Superior temporal gyrus (tissue), 1 donor: Measurements from ENCODE around the gene BSN.

Source experiments
- DNase-seq: peaks from one replicate; pipeline ENCODE4 v3.0.0-alpha.2; 2016; ENCODE audit errors: extremely low spot score

Gene BSN

DNA sequence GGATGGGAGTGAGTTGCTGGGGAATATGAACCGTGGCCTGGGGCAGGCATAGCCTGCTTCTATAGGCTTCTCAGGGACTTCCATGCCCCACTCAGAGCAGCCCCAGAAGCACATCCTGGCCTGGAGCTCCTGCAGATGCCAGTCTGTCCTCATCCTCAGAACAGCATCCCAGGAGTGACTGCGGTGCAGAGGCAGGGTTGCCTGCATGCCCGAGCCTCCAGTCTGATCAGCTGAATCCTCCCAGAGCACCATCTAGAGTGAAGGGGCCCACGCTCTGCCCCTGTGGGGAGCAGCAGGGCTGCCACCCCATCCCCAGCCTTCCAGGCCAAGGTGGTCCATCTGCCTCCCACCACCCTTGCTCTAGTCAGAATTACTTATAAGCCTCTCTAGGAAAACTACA, 75.2 kb downstream of the BSN start:
- no peak for DNase-seq

DNA sequence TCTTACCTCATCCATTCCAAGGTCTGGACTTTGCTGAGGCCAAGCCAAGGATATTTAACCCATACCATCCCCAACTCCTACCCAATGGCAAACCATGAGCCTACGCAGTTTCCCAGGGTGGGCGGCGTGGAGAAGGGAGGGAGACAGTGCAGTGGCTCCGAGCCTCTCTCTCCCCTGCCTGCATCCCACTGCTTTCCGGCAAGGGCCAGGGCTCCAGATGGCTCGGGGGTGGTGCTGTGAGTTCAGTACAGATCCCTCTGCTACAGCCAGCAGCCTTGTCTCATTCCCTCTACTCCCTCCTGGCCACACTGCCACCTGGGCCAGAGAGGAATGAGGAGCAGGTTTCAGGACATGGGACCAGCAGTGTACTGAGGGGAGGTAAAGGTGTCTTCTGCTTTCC, 75.6 kb downstream of the BSN start:
- DNase-seq: peak; percentile 48

DNA sequence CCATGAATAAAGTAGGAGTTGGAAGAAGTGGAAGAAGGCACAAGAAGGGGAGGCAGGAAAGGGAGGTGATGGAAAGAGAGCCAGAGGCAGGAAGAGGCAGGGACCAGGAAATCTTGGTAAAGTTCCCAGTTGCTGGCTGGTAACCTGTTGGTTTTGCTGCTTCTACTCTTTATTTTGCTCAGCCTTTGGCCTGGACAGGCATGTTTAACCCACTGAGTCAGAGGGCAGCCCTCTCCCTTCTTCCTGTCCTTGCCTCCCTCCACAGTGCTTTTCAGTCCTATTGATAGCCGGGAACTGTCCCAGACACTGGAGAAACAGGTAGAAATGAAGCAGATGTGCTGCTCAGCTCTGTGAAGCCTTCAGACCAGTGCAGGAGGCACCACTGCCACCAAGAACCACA, 76.5 kb downstream of the BSN start:
- DNase-seq: no peak

DNA sequence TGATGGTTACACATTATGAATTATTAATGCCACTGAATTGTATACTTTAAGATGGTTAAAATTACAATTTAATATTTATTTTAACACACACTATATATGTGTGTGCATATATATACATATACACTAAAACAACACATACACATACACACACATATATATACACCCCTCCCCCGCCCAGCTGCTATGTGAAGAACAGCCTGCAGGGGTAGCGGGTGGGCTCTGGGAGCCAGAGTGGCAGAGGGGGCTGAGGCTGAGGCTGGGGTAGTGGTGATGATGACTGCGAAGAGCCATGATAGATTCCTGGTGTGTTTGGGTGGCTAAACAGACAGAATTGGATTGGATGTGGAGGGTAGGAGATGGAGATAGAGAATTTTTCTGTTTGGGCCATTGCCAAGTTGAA, 80.5 kb downstream of the BSN start:
- no peak for DNase-seq

DNA sequence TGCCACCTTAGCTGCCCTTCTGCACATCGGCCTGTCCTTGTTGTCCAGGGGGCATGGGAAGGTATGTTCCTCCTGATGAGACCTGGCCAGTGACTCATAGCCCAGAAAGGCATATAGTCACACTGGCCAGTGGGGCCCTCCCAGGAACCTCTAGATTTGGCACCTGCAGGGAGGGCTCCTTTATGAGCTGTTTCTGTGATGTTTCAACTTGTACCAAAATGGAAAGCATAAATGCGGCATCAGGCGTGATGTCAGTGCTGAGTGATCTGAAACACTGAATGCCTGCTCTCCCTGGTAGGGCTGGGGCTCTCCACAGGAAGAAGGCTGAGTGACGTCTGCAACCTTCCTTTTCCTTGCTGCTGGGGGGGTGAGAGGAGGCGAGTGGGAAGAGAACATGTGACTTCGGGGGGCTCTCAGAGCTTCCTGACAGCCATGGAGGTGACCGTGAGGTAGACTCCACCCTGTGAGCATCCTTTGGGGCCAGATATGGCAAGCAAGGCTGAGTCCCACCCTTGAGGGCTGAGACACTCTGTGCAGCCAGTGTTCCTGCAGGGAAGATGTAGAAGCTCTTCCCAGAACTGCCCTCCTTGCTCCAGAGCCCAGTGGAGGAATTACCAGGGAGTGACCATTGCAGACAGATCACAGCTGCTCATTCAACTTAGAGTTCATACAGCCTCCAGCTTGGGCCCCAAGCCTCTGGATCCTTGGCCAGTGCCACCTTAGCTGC, 82.8 kb downstream of the BSN start:
- DNase-seq: peak; percentile 51

DNA sequence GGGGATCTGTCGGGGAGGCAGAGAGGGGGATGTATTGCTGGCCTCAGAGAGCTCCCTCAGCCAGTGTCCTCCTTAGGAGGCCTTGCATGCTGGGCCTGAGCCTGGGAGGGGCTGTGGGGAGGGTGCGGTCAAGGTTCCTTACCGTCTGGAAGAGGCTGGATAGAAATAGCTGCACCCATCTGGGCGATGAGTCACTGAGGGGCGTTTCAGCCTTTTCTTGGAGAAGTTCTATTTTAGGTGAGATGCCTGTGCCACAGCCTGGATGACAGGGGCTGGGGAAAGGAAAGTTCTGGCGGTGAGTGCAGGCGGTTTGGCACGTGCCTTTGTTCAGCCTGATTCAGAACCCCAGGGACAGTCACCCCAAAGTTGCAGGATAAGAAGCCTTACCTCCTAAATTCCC, 84.2 kb downstream of the BSN start:
- peak; percentile 72 for DNase-seq

DNA sequence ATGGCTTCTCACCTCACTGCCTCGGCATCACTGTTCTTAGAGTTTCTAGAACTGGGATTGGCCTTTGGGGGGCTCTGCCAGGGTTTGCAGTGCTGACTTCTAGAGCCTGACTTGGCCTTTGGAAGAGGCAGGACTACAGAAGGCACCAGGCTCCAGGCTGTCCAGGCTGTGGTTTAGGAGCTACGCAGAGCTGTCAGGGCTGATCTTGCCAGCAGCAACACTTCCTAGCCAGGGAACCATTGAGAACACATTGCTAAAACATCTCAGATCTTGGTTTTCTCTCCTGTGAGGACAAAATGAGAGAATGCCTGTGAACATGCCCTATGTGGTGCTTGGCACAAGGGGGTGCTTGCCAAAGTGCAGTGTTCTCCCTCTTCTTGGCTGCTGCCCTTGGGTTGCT, 85.3 kb downstream of the BSN start:
- no peak for DNase-seq

DNA sequence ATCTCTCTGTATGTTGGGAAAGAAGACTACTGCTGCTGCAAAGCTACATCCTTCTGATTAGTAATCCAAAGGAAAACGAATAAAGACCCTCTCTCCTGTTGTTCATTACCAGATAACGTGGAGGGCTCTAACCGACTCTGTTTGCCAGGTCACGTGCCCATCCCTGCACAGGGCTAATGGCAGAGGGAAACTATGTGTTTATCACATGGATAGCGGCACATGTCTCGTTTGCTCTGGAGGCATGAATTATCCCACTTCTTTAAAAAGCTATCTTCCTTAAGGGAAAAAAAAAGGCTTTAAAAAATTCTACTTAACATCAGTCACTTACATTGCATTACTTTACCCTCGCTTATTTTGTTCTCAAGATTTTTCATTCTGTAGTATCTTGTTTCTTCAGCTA, 87.0 kb downstream of the BSN start:
- no peak for DNase-seq

DNA sequence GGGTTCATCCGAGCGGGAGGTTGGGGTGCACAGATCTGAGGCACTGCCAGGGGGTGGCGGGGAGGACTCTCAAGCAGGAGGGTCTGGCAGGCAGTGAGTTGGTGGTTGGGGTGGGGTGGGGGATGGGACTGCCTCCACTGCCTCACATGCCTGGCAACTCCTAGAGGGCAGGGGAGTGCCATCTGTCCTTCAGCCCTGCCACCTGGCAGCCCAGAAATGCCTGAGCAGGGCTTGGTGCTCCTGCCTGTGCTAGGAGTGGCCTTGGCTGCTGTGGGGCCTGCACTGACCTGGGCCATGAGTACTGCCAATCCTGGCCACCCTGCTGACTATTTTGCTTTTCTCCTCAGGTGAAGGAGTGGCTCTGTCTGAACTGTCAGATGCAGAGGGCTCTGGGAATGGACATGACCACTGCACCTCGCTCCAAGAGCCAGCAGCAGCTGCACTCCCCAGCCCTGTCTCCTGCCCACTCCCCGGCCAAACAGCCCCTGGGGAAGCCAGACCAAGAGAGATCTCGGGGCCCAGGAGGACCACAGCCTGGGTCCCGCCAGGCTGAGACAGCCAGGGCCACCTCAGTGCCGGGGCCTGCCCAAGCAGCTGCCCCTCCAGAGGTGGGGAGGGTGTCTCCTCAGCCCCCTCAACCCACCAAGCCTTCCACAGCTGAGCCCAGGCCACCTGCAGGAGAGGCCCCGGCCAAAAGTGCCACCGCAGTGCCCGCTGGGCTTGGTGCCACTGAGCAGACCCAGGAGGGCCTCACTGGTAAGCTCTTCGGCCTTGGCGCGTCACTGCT, 87.8 kb downstream of the BSN start:
- DNase-seq: no peak

DNA sequence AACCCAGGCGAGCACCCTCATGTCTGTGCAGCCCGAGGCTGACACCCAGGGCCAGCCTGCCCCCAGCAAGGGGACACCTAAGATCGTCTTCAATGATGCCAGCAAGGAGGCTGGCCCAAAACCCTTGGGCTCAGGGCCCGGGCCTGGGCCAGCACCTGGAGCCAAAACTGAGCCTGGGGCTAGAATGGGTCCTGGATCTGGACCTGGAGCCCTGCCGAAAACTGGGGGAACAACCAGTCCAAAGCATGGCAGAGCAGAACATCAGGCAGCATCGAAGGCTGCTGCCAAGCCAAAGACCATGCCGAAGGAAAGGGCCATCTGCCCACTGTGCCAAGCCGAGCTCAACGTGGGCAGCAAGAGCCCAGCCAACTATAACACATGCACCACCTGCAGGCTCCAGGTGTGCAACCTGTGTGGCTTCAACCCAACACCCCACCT, 88.5 kb downstream of the BSN start:
- DNase-seq: no peak

DNA sequence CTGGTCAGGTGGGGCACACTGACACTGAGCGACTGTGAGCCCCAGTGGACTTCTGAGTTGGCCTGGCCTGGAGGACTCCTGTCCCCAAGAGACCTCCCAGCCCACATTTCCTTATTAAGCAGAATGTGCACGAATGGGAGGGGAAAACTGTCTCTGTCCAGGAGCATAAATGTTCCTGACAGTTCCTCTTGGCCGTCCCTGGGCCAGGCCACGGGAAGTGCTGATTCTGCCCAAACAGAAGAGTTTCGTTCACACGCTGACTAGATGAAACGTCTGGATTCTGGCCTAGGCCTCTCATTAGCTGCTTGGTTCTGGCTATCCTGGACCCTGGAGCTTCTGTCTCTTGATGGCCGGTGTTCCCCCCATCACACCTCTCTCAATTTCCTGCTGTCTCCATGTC, 90.4 kb downstream of the BSN start:
- DNase-seq: no peak

DNA sequence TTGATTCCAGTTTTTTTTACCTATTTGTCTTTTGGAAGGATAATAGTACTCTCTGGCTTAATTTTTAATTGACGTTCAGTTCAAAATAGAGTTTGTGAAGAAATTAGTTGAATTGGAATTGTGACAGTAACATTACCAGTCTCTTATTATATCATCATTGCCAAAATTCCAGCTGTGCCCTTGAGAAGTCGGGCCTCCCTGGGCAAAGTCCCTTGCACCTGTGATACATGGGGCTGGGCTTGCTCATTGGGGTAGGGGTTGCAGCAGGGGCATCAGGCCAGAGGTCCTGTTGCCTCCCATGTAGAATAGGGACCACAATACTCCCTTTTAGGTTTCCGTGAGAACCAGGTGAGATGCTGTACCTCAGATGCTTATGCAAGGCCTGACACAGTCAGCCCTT, 92.0 kb downstream of the BSN start:
- DNase-seq: no peak

DNA sequence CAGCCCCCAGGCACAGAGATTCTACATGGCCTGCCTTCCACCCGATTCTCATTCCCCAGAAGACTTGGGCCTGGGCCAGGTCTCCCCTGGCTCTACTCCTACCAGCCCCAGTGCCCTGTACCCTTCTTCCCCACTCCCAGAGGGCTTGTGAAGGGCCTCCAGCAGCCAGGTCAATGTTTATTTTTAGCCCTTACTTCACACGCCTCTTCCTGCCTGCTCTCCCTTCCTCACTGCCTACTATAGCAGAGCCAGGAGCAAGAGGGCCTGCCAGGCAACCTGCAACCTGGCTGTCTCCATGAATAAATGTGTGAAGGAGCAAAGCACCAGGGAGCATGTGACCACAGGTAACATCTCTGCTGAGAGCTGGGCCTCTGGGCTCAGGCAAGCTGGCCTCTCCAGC, 93.5 kb downstream of the BSN start:
- DNase-seq: no peak

DNA sequence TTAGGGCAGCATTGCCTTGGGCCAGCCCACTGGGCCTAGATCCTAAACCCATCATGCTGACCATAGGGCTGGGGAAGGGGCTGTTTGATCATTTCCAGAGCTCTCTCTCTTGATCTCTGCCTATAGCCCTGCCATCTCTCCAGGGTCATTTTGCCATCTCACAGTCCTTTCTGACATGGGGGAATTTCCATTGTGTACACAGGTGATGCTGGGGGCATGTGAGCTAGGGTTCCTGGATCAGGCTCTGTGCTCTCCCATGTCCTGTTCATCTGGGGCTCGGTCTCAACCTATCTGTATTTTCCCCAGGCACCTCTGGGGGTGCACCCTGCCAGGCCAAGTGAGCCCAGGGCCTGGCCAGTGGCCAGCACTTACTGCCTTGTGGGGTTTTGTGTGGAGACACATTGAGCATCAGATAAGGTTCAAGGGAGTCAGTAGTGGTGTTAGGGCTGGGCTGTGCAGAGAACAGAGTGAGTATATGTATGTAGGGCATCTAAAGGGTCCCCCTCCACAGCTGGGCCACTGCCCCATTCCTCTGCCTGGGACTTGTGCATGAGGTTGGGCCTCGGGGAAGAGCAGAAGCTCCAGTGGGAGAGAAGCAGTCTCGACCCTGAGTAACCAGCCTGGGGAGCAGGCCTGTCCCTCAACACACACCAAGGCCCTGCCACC, 94.2 kb downstream of the BSN start:
- DNase-seq: no peak

DNA sequence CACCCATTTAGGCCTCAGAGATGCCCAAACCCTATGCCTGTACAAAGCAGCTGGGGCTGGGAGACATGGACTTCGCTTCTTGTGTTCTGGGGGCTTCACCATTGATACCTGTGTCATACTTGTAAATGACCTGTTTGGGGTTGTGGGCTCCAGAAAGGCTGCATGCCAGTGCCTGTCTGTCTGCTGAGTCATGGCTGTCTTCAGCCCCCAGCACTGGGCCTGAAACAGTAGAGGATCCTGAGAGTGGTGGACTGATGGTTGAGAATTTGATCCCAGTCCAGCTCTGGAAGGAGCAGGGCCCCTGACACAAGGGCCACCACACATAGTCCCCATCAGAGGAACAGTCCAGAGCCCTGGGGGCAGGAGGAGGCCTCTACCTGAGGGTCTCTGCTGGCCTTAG, 95.3 kb downstream of the BSN start:
- DNase-seq: no peak

DNA sequence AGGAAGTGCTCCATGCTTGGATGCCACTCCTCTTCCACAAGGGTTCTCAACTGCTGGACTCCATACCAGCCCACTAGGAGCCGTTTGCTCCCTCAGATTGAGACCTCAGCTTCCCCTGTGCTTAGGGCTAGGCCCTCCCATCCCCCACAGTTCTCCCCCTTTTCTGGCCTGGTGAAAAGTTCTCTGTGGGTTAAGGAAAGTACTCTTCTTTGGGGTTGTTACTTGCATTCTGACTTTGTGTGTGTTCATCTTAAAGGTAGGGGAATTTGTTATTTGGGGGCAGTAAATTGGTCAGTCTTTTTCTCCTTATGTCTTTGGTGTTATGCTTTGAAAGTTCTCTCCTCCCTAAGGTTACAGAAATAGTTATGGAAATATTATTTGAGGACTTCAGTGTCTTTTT, 95.9 kb downstream of the BSN start:
- no peak for DNase-seq

DNA sequence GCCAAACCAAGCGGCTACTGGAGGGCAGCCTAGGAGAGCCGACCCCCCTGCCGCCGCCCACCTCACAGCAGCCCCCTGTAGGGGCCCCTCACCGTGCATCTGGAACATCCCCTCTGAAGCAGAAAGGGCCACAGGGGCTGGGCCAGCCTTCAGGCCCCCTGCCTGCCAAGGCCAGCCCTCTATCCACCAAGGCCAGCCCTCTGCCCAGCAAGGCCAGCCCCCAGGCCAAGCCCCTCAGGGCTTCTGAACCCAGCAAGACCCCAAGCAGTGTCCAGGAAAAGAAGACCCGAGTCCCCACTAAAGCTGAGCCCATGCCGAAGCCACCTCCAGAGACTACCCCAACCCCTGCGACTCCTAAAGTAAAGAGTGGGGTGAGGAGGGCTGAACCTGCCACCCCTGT, 96.4 kb downstream of the BSN start:
- no peak for DNase-seq

DNA sequence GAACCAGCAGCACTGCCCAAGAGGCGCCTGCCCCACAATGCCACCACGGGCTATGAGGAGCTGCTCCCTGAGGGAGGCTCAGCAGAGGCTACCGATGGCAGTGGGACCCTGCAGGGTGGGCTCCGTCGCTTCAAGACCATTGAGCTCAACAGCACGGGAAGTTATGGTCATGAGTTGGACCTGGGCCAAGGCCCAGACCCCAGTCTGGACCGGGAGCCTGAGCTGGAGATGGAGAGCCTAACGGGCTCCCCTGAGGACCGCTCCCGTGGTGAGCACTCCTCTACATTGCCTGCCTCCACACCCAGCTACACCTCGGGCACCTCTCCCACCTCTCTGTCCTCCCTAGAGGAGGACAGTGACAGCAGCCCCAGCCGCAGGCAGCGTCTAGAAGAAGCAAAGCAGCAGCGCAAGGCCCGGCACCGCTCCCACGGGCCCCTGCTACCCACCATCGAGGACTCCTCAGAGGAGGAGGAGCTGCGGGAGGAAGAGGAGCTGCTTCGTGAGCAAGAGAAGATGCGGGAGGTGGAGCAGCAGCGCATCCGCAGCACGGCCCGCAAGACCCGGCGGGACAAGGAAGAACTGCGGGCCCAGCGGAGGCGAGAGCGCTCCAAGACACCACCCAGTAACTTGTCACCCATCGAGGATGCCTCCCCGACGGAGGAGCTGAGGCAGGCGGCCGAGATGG, 98.1 kb downstream of the BSN start:
- DNase-seq: no peak

DNA sequence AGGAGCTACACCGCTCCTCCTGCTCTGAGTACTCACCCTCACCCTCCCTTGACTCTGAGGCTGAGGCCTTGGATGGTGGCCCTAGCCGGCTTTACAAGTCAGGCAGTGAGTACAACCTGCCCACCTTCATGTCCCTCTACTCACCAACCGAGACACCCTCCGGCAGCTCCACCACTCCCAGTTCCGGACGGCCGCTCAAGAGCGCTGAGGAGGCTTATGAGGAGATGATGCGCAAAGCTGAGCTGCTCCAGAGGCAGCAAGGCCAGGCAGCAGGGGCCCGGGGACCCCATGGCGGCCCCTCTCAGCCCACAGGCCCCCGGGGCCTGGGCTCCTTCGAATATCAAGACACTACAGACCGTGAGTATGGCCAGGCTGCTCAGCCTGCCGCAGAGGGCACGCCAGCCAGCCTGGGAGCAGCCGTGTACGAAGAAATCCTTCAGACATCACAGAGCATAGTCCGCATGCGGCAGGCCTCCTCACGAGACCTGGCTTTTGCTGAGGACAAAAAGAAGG, 98.7 kb downstream of the BSN start:
- DNase-seq: no peak

DNA sequence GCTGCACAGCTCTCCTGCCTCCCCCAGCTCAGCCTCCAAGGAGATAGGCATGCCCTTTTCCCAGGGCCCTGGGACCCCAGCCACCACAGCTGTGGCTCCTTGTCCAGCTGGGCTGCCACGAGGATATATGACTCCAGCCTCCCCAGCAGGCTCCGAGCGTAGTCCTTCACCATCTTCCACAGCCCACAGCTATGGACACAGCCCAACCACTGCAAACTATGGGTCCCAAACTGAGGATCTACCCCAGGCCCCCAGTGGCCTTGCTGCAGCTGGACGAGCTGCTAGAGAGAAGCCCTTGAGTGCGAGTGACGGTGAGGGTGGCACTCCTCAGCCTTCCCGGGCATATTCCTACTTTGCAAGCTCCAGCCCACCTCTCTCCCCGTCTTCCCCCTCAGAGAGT, 99.3 kb downstream of the BSN start:
- no peak for DNase-seq

DNA sequence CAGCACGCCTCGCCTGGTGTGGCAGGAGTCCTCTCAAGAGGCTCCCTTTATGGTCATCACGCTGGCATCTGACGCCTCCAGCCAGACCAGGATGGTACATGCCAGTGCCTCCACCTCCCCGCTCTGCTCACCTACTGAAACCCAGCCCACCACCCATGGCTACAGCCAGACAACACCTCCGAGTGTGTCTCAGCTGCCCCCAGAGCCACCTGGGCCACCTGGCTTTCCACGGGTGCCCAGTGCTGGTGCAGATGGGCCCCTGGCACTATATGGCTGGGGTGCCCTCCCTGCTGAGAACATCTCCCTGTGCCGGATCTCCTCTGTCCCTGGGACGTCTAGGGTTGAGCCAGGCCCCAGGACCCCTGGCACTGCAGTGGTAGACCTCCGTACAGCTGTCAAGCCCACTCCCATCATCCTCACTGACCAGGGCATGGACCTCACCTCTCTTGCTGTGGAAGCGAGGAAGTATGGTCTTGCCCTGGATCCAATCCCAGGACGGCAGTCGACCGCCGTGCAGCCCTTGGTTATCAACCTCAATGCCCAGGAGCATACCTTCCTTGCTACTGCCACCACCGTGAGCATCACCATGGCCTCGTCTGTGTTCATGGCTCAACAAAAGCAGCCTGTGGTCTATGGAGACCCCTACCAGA, 100.0 kb downstream of the BSN start:
- no peak for DNase-seq
